GM11168 (cell line): ENCODE results near the gene SAP25.

Experiments used
- in situ Hi-C: fragments of 300-500 bp; cut with MboI; formaldehyde crosslinking; loops from one replicate; pipeline ENCODE4 v1.12.0; 2022; ENCODE audit warnings: low sequenced_read_pairs; ENCODE audit not compliant: unreplicated experiment

Gene SAP25

GRCh38 chr7:100573691-100574361, at the start of gene SAP25:
Gene SAP25, minus strand, starts transcription at chr7:100573900. Its CDS starts 158 bp downstream, at chr7:100573742.
- in situ Hi-C loops, result no loop called here

GRCh38 chr7:100621554-100621953, 47.9 kb upstream of the SAP25 start:
- in situ Hi-C loops, result no loop called here

GRCh38 chr7:100620804-100621203, 47.1 kb upstream of the SAP25 start:
- in situ Hi-C loops, result no loop called here

- in situ Hi-C loops, result no loop called here
These were observed 46.5 kb upstream of the SAP25 start for GRCh38 chr7:100620239-100620638.

- in situ Hi-C loops, result no loop called here
These were observed 40.7 kb upstream of the SAP25 start for GRCh38 chr7:100614308-100614861.

GRCh38 chr7:100613412-100614175, 39.9 kb upstream of the SAP25 start:
- in situ Hi-C loops, result no loop called here

- in situ Hi-C loops, result no loop called here
These were observed 39.2 kb upstream of the SAP25 start for GRCh38 chr7:100612730-100613390.

- in situ Hi-C loops, result no loop called here
These were observed 38.5 kb upstream of the SAP25 start, which contains the start of gene MOSPD3 for GRCh38 chr7:100611983-100612729. Gene MOSPD3, plus strand, starts transcription at chr7:100612540. Its CDS starts 252 bp downstream, at chr7:100612792.

- in situ Hi-C loops, result no loop called here
These were observed 36.3 kb upstream of the SAP25 start for GRCh38 chr7:100609958-100610357.

GRCh38 chr7:100607111-100607510, 33.4 kb upstream of the SAP25 start:
- in situ Hi-C loops, result no loop called here

GRCh38 chr7:100606313-100606712, 32.6 kb upstream of the SAP25 start:
- in situ Hi-C loops, result no loop called here

GRCh38 chr7:100604976-100605911, 31.5 kb upstream of the SAP25 start:
- in situ Hi-C loops, result no loop called here

GRCh38 chr7:100604028-100604975, 30.6 kb upstream of the SAP25 start:
- in situ Hi-C loops, result no loop called here

GRCh38 chr7:100603726-100604027, 30.0 kb upstream of the SAP25 start:
- in situ Hi-C loops, result no loop called here

GRCh38 chr7:100602889-100603725, 29.4 kb upstream of the SAP25 start:
- in situ Hi-C loops, result no loop called here

- in situ Hi-C loops, result no loop called here
These were observed 27.0 kb upstream of the SAP25 start for GRCh38 chr7:100600730-100601038.

- in situ Hi-C loops, result no loop called here
These were observed 26.4 kb upstream of the SAP25 start for GRCh38 chr7:100599911-100600729.
